NCI-H524 treated with DMSO at 0.1 percent for 48 hours (cell line): Measurements from ENCODE around the gene MYO3B.

Experiments used
- DNase-seq: peaks from one replicate; lab custom pipeline; 2025; lab: John Stamatoyannopoulos, UW

The MYO3B gene

GRCh38 chr2:170161516-170162270 is 16.3 kb upstream of the MYO3B start:
- DNase-seq, result no peak

- DNase-seq, result no peak
Observed at GRCh38 chr2:170162271-170162632, 15.7 kb upstream of the MYO3B start.

DNA sequence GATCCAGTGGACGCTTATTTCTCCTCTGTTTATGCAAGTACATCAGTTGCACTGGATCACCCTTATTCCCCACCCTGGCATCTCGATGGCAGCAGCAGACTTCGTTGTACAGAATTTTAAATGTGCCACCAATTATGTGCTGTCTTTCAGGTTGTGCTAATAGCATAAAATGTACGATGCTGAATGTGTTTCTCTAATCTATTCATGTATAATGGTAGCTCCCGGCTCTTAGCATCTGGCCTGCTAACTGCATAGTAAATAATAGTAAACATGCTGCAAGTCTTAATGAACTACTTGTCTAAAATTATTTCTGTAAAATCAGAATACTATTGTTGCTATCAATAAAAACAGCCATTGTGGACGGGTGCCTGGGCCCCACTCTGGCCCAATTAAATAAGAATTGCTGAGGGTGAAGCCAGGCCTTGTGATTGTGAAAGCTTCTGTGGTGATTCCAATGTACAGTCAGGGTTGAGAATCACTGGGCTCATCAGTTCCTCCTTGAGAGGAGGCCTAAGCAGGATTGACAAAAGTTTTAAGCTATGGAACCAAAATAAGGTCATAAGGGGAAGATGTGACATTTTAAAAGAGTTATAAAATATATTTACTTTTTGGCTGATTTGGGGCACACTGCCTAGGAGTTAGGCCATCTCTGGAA is 14.4 kb upstream of the MYO3B start:
- DNase-seq, result no peak

- no peak for DNase-seq
Observed at GRCh38 chr2:170165129-170165528, 12.8 kb upstream of the MYO3B start.

DNA sequence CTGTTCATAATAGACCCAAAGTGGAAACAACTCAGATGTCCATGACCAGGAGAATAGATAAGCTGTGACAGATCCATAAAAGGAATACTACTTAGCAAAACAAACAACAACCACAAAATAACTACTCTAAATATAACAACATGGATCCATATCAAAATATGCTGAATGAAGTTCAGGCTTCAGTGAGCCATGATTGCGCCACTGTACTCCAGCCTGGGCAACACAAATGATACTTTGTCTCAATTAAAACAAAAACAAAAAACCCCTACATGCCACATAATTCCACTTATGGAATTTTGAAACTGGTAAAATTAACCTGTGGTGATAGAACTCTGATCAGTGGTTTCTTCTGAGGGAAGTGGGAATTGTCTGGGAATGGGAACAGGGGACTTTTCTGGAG is 11.2 kb upstream of the MYO3B start:
- no peak for DNase-seq

DNA sequence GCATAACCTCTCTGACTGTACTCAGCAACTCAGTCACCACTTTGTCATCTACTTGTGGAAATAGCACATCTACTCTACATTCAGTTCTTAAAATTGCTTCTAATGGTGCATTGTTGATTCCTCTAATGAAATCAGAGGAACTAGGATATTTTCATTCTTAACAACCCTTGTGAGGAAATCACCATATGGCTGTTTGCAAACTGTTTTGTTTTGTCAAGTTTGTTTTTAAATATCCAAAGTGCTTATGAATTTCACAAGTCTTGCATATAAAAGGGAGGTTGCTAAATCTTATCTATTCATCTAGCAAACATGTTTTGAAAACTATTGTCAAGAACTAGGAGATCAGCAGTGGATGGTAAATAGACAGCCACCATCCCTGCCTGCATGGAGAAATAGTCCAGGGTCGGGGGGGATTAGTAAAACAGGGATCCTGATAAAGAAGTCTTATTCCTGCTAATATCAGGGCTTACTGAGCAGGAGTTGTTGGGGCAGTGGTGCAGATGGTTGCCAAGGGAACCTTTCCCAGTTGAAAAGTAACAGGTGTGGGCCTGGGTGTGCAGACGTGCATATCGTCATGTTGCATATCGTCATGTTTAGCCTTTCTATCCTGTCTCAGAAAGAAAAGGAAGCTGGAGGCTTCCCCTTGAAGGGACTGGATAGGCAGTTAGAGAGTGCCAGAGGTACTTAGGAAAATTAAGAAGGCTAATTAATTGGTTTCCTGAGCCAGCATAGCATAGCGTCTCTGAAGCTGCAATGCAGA is 7.5 kb upstream of the MYO3B start:
- peak; percentile 91 for DNase-seq

- DNase-seq, result no peak
Observed at GRCh38 chr2:170176212-170176611, 1.7 kb upstream of the MYO3B start.

- DNase-seq, result no peak
Observed at GRCh38 chr2:170180031-170180566, 2.2 kb downstream of the MYO3B start.

DNA sequence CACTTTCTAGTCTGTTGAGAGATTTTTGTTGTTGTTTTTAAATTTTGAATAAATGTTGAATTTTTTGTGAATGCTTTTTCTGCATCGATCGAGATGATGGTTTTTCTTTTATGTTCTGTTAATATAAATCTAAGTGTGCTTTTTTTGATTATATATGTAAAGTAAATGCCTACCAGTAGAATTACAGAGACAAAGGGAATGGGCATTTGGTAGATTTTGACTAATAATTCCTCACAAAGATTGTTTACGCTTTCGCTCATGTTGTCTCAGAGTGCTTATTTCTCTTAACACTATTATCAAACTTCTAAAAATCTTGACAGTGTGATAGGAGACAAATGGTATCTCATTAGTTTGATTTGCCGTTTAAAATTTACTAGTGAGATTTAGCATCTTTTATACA is 3.7 kb downstream of the MYO3B start:
- no peak for DNase-seq

DNA sequence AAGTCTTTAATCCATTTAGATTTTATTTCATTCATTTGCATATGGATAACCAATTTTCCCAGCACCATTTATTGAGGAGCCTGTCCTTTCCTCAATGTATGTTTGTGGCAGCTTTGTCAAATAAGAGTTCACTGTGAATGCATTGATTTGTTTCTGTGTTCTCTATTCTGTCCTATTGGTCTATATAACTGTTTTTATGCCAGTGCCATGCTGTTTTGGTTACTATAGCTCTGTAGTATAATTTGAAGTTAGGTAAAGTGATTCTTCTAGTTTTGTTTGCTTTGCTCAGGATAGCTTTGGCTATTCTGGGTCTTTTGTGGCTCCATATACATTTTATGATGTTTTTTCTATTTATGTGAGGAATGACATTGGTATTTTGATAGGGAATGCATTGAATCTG is 7.4 kb downstream of the MYO3B start:
- no peak for DNase-seq

DNA sequence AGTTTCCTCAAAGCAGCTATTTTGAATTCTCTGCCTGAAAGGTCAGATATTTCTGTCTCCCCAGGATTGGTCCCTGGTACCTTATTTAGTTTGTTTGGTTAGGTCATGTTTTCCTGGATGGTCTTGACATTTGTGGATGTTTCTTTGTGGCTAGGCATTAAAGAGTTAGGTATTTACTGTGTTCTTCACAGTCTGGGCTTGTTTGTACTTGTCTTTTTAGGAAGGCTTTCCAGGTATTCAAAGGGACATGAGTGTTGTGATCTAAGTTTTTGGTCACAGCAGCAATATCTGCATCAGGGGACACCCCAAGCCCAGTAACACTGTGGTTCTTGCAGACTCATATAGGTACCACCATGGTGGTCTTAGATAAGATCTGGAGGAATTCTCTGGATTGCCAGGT is 11.8 kb downstream of the MYO3B start:
- no peak for DNase-seq

DNA sequence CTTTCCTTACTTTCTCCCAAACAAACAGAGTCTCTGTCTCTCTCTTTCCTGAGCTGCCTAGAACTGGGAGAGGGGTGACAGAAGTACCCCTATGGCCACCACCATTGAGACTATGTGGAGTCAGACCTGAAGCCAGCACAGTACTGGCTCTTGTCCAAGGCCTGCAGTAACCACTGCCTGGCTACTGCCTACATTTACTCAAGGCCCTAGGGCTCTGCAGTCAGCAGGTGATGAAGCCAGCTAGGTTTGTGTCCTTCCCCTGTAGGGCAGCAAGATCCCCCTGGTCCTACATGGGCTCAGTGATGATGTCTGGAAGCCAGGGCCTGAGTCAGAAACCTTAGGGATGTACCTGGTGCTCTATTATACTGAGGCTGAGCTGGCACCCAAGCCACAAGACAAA is 12.2 kb downstream of the MYO3B start:
- no peak for DNase-seq

- DNase-seq, result no peak
Observed at GRCh38 chr2:170191166-170191866, 13.4 kb downstream of the MYO3B start.

- no peak for DNase-seq
Observed at GRCh38 chr2:170196963-170197362, 19.0 kb downstream of the MYO3B start.

- no peak for DNase-seq
Observed at GRCh38 chr2:170201275-170201674, 23.3 kb downstream of the MYO3B start.

GRCh38 chr2:170201734-170202393 is 23.9 kb downstream of the MYO3B start:
- DNase-seq, result no peak

GRCh38 chr2:170202437-170202836 is 24.5 kb downstream of the MYO3B start:
- DNase-seq, result no peak

DNA sequence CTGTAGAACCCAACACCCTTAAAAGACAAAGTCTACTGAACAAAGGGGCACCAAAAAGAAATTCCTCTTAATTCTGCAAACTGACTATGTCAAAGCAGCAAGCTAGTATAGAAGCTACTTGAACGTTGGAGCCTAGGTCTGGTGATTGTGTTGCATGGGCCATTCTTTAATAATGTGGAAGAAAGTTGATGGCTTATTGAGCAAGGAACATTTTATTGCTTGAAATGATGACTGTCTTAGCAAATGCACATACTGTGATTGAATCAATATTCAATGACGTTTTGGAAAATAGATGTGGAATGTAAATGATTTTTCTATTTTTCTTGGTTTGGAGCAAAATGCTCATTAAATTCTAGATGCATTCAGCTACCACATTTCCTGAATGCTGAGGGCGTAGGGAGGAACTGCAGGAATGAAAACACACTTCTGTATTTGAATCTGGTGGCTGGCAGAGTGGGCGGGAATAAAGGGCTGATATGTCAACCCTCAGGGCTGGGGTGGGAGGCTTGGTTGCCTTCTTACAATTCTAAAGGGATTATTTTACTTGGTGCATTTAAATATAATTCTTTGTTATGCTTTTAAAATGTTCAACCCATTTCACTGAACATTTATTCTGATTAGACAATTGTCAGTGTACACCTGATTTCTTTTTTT is 26.5 kb downstream of the MYO3B start:
- DNase-seq, result no peak

- no peak for DNase-seq
Observed at GRCh38 chr2:170206246-170206645, 28.3 kb downstream of the MYO3B start.

DNA sequence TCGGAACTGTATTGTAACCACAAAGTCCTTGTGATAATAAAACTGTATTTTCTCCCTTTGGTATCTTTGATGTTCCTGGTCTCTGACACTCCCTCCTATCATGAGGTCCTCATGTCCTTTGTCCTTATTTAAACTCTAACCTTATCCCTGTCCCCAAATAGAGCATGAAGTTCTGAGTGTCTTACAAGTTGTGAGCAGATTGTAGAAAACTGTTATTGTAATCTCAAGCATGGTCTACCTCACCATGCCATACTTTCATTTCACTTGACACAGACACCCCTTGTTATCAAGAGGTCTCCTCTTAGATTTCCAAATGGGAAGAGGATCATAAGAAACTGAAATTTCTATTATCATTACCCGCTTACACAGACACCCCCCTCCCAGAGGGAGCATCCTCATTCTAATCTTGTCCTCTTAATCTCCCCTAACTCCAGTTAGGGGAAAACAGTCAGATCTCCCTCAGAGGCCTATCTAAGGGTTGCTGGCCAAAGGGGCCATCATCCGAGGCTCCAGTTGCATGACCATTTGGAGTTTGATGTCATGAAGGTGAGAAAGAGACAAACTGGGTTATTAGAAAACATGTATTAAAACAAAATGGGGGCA is 29.0 kb downstream of the MYO3B start:
- no peak for DNase-seq

GRCh38 chr2:170207901-170208300 is 30.0 kb downstream of the MYO3B start:
- DNase-seq, result no peak
